HEK293 (cell line): Measurements from ENCODE around the gene FGD6.
A peak's percentile ranks its signal among the peaks of the same experiment; 100 is the strongest.

Experiments
- BCL11A ChIP-seq: fragments of 450-650 bp; formaldehyde crosslinking; IDR thresholded peaks from 2 replicates; pipeline ENCODE4 v1.5.1; 2016; ENCODE audit warnings: low read depth, missing biosample characterization, missing genetic modification characterization
- FEZF1 ChIP-seq: fragments of 450-650 bp; formaldehyde crosslinking; IDR thresholded peaks from 2 replicates; pipeline ENCODE4 v1.5.1; 2016; ENCODE audit warnings: missing biosample characterization, missing genetic modification characterization
- IKZF3 ChIP-seq: fragments of 450-650 bp; IDR thresholded peaks from 2 replicates; pipeline ENCODE4 v1.5.0; 2018; ENCODE audit warnings: missing biosample characterization, mild to moderate bottlenecking, missing genetic modification characterization, moderate library complexity
- KLF16 ChIP-seq: fragments of 450-650 bp; formaldehyde crosslinking; IDR thresholded peaks from 2 replicates; pipeline ENCODE4 v1.5.1; 2017; ENCODE audit warnings: missing biosample characterization, missing genetic modification characterization
- MZF1 ChIP-seq: fragments of 450-650 bp; formaldehyde crosslinking; IDR thresholded peaks from 2 replicates; pipeline ENCODE4 v1.5.1; 2017; ENCODE audit warnings: missing biosample characterization, missing genetic modification characterization, borderline replicate concordance
- SCRT2 ChIP-seq: fragments of 450-650 bp; formaldehyde crosslinking; IDR thresholded peaks from 2 replicates; pipeline ENCODE4 v1.5.1; 2016; ENCODE audit warnings: missing biosample characterization, missing genetic modification characterization
- SP3 ChIP-seq: fragments of 450-650 bp; formaldehyde crosslinking; IDR thresholded peaks from 2 replicates; pipeline ENCODE4 v1.5.1; 2016; ENCODE audit warnings: missing biosample characterization, missing genetic modification characterization
- TRIM28 ChIP-seq: IDR thresholded peaks from 2 replicates; pipeline ENCODE4 v1.6.1; 2011; ENCODE audit warnings: low read length, control low read depth, borderline replicate concordance
- TSHZ1 ChIP-seq: fragments of 450-650 bp; formaldehyde crosslinking; IDR thresholded peaks from 2 replicates; pipeline ENCODE4 v1.5.1; 2016; ENCODE audit warnings: missing biosample characterization, missing genetic modification characterization, borderline replicate concordance
- YY1 ChIP-seq: fragments of 450-650 bp; formaldehyde crosslinking; IDR thresholded peaks from 2 replicates; pipeline ENCODE4 v1.5.1; 2018; ENCODE audit warnings: missing biosample characterization, missing genetic modification characterization
- ZFHX2 ChIP-seq: fragments of 450-650 bp; formaldehyde crosslinking; conservative IDR thresholded peaks from 2 replicates; pipeline ENCODE4 v1.5.1; 2016; ENCODE audit warnings: missing biosample characterization, missing genetic modification characterization
- ZFP69B ChIP-seq: fragments of 450-650 bp; formaldehyde crosslinking; IDR thresholded peaks from 2 replicates; pipeline ENCODE4 v1.5.1; 2016; ENCODE audit warnings: missing biosample characterization, missing genetic modification characterization
- ZNF10 ChIP-seq: fragments of 450-650 bp; formaldehyde crosslinking; IDR thresholded peaks from 2 replicates; pipeline ENCODE4 v1.5.1; 2017; ENCODE audit warnings: missing biosample characterization, missing genetic modification characterization
- ZNF121 ChIP-seq: fragments of 450-650 bp; formaldehyde crosslinking; IDR thresholded peaks from 2 replicates; pipeline ENCODE4 v1.5.1; 2016; ENCODE audit warnings: missing biosample characterization, missing genetic modification characterization
- ZNF132 ChIP-seq: fragments of 450-650 bp; formaldehyde crosslinking; IDR thresholded peaks from 2 replicates; pipeline ENCODE4 v1.5.1; 2017; ENCODE audit warnings: missing biosample characterization, missing genetic modification characterization, borderline replicate concordance
- ZNF24 ChIP-seq: fragments of 450-650 bp; formaldehyde crosslinking; IDR thresholded peaks from 2 replicates; pipeline ENCODE4 v1.5.1; 2016; ENCODE audit warnings: missing biosample characterization, missing genetic modification characterization
- ZNF37A ChIP-seq: fragments of 450-650 bp; IDR thresholded peaks from 2 replicates; pipeline ENCODE4 v1.5.1; 2018; ENCODE audit warnings: missing biosample characterization, missing genetic modification characterization
- ZNF544 ChIP-seq: fragments of 450-650 bp; formaldehyde crosslinking; IDR thresholded peaks from 2 replicates; pipeline ENCODE4 v1.5.0; 2017; ENCODE audit warnings: missing biosample characterization, missing genetic modification characterization
- ZNF654 ChIP-seq: fragments of 450-650 bp; formaldehyde crosslinking; IDR thresholded peaks from 2 replicates; pipeline ENCODE4 v1.5.1; 2016; ENCODE audit warnings: low read depth, missing biosample characterization, missing genetic modification characterization
- ZNF776 ChIP-seq: fragments of 450-650 bp; formaldehyde crosslinking; IDR thresholded peaks from 2 replicates; pipeline ENCODE4 v1.5.0; 2017; ENCODE audit warnings: missing biosample characterization, missing genetic modification characterization, borderline replicate concordance
- TF ChIP-seq, protein P1 (sequence below): fragments of 450-650 bp; formaldehyde crosslinking; IDR thresholded peaks from 2 replicates; pipeline ENCODE4 v1.5.1; 2016; ENCODE audit warnings: missing biosample characterization, missing genetic modification characterization
- TF ChIP-seq, protein P2 (sequence below): fragments of 450-650 bp; formaldehyde crosslinking; IDR thresholded peaks from 2 replicates; pipeline ENCODE4 v1.5.1; 2017; ENCODE audit warnings: missing biosample characterization, missing genetic modification characterization
- TF ChIP-seq, protein P3 (sequence below): fragments of 450-650 bp; formaldehyde crosslinking; IDR thresholded peaks from 2 replicates; pipeline ENCODE4 v1.5.1; 2016; ENCODE audit warnings: missing biosample characterization, missing genetic modification characterization
- TF ChIP-seq, protein P4 (sequence below): fragments of 450-650 bp; formaldehyde crosslinking; IDR thresholded peaks from 2 replicates; pipeline ENCODE4 v1.5.1; 2017; ENCODE audit warnings: missing biosample characterization, missing genetic modification characterization
- TF ChIP-seq, protein P5 (sequence below): fragments of 450-650 bp; formaldehyde crosslinking; IDR thresholded peaks from 2 replicates; pipeline ENCODE4 v1.5.1; 2016; ENCODE audit warnings: missing biosample characterization, missing genetic modification characterization
- TF ChIP-seq, protein P6 (sequence below): fragments of 450-650 bp; formaldehyde crosslinking; IDR thresholded peaks from 2 replicates; pipeline ENCODE4 v1.5.1; 2017; ENCODE audit warnings: missing biosample characterization, missing genetic modification characterization

The FGD6 gene

DNA sequence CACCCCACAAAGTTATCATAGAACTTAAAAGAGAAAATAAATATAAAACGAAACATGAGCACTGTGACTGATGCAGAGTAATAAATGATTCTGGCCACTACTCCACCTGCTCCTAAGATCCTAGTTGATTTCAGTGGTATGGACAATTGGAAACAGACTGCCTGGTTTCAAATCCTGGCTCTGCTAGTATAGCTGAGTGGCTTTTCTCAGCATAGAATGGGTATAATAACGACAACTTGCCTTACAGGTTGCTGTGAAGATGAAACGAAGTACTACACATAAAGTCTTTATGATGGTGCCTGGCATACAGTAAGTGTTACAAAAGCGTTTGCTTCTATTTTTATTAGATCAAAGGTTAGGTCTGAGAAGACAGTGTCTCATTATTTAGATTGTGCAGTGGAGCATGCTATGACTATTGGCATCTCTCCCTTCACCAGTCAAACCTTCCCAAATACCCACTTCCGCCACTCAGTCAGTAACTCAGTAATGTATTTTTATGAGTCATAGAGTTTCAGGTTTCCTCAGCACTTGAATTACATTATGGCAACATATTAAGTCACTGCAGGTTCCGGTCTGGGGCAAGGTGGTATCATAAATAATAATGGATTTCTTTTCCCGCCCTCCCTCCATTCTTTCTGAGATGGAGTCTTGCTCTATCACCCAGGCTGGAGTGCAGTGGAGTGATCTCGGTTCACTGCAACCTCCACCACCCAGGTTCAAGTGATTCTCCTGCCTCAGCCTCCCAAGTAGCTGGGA lies 114.2 kb downstream of the FGD6 start (continued):
- TF ChIP-seq TSHZ1 (tag by site-specific recombination) (peak; percentile 96), MZF1 (peak; percentile 54; the same call in 1 of the 2 replicates), YY1 (tag by site-specific recombination) (peak; percentile 57; the same call in 1 of the 2 replicates), BCL11A (peak; percentile 84; the same call in 1 of the 2 replicates), FEZF1 (tag by site-specific recombination) (peak; percentile 91), KLF16 (tag by site-specific recombination) (no peak), ZFP69B (tag by site-specific recombination) (peak; percentile 64), ZNF10 (peak; percentile 96), ZNF132 (tag by site-specific recombination) (no peak), ZNF776 (tag by site-specific recombination) (no peak), SP3 (tag by site-specific recombination) (peak; percentile 57), ZNF121 (no peak; the same call in 1 of the 2 replicates), ZNF24 (tag by site-specific recombination) (peak; percentile 96), ZFHX2 (no peak), TRIM28 (peak; percentile 77; the same call in 1 of the 2 replicates), ZNF37A (no peak), ZNF544 (tag by site-specific recombination) (no peak), IKZF3 (peak; percentile 94), ZNF654 (tag by site-specific recombination) (0 out of 2 replicates have a peak, but pooled peaks have one; percentile 11), SCRT2 (tag by site-specific recombination) (peak; percentile 94)
- TF ChIP-seq, protein P1, sequence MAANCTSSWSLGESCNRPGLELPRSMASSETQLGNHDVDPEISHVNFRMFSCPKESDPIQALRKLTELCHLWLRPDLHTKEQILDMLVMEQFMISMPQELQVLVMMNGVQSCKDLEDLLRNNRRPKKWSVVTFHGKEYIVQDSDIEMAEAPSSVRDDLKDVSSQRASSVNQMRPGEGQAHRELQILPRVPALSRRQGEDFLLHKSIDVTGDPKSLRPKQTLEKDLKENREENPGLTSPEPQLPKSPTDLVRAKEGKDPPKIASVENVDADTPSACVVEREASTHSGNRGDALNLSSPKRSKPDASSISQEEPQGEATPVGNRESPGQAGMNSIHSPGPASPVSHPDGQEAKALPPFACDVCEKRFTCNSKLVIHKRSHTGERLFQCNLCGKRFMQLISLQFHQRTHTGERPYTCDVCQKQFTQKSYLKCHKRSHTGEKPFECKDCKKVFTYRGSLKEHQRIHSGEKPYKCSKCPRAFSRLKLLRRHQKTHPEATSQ (tag by site-specific recombination) = 0 out of 2 replicates have a peak, but pooled peaks have one; percentile 47
- TF ChIP-seq, protein P2, sequence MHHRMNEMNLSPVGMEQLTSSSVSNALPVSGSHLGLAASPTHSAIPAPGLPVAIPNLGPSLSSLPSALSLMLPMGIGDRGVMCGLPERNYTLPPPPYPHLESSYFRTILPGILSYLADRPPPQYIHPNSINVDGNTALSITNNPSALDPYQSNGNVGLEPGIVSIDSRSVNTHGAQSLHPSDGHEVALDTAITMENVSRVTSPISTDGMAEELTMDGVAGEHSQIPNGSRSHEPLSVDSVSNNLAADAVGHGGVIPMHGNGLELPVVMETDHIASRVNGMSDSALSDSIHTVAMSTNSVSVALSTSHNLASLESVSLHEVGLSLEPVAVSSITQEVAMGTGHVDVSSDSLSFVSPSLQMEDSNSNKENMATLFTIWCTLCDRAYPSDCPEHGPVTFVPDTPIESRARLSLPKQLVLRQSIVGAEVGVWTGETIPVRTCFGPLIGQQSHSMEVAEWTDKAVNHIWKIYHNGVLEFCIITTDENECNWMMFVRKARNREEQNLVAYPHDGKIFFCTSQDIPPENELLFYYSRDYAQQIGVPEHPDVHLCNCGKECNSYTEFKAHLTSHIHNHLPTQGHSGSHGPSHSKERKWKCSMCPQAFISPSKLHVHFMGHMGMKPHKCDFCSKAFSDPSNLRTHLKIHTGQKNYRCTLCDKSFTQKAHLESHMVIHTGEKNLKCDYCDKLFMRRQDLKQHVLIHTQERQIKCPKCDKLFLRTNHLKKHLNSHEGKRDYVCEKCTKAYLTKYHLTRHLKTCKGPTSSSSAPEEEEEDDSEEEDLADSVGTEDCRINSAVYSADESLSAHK = peak; percentile 84
- TF ChIP-seq, protein P3, sequence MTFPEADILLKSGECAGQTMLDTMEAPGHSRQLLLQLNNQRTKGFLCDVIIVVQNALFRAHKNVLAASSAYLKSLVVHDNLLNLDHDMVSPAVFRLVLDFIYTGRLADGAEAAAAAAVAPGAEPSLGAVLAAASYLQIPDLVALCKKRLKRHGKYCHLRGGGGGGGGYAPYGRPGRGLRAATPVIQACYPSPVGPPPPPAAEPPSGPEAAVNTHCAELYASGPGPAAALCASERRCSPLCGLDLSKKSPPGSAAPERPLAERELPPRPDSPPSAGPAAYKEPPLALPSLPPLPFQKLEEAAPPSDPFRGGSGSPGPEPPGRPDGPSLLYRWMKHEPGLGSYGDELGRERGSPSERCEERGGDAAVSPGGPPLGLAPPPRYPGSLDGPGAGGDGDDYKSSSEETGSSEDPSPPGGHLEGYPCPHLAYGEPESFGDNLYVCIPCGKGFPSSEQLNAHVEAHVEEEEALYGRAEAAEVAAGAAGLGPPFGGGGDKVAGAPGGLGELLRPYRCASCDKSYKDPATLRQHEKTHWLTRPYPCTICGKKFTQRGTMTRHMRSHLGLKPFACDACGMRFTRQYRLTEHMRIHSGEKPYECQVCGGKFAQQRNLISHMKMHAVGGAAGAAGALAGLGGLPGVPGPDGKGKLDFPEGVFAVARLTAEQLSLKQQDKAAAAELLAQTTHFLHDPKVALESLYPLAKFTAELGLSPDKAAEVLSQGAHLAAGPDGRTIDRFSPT (tag by site-specific recombination) = peak; percentile 94
- TF ChIP-seq, protein P4, sequence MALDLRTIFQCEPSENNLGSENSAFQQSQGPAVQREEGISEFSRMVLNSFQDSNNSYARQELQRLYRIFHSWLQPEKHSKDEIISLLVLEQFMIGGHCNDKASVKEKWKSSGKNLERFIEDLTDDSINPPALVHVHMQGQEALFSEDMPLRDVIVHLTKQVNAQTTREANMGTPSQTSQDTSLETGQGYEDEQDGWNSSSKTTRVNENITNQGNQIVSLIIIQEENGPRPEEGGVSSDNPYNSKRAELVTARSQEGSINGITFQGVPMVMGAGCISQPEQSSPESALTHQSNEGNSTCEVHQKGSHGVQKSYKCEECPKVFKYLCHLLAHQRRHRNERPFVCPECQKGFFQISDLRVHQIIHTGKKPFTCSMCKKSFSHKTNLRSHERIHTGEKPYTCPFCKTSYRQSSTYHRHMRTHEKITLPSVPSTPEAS (tag by site-specific recombination) = no peak
- TF ChIP-seq, protein P5, sequence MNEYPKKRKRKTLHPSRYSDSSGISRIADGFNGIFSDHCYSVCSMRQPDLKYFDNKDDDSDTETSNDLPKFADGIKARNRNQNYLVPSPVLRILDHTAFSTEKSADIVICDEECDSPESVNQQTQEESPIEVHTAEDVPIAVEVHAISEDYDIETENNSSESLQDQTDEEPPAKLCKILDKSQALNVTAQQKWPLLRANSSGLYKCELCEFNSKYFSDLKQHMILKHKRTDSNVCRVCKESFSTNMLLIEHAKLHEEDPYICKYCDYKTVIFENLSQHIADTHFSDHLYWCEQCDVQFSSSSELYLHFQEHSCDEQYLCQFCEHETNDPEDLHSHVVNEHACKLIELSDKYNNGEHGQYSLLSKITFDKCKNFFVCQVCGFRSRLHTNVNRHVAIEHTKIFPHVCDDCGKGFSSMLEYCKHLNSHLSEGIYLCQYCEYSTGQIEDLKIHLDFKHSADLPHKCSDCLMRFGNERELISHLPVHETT (tag by site-specific recombination) = peak; percentile 96
- TF ChIP-seq, protein P6, sequence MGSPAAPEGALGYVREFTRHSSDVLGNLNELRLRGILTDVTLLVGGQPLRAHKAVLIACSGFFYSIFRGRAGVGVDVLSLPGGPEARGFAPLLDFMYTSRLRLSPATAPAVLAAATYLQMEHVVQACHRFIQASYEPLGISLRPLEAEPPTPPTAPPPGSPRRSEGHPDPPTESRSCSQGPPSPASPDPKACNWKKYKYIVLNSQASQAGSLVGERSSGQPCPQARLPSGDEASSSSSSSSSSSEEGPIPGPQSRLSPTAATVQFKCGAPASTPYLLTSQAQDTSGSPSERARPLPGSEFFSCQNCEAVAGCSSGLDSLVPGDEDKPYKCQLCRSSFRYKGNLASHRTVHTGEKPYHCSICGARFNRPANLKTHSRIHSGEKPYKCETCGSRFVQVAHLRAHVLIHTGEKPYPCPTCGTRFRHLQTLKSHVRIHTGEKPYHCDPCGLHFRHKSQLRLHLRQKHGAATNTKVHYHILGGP (tag by site-specific recombination) = peak; percentile 57; the same call in 1 of the 2 replicates
